ENCODE measurements around the gene ISL1. TPM values are rescaled to one million over a fixed set of nuclear protein-coding genes. Genes with fewer than 3 reads are reported as not detected.

ISL1 gene
- total RNA-seq, 1 experiment from 2014 or later, result 0.10 TPM

- no peak for DNase-seq
- Histone ChIP-seq H3K27me3 (ENCODE audit: control insufficient read depth, insufficient read depth, low read length) (peaks cover 95% of the 10 kb centered on the region), H3K4me3 (ENCODE audit: insufficient read depth, low read depth, low read length) (no peak overlapping the region), H3K36me3 (replicated peaks; ENCODE audit: control insufficient read depth, insufficient read depth, low read length) (no peaks in the 10 kb centered on the region)
Observed at GRCh38 chr5:51380603-51381207, 2.5 kb upstream of the ISL1 start.

GRCh38 chr5:51381761-51382474 is 1.3 kb upstream of the ISL1 start:
- H3K27me3 ChIP-seq (ENCODE audit: control insufficient read depth, insufficient read depth, low read length), result peaks cover 95% of the 10 kb centered on the region
- DNase-seq, result no peak
- H3K36me3 ChIP-seq (replicated peaks; ENCODE audit: control insufficient read depth, insufficient read depth, low read length), result no peaks in the 10 kb centered on the region
- H3K4me3 ChIP-seq (ENCODE audit: insufficient read depth, low read depth, low read length), result no peak overlapping the region

- peaks cover 95% of the 10 kb centered on the region for H3K27me3 ChIP-seq (ENCODE audit: control insufficient read depth, insufficient read depth, low read length)
- H3K36me3 ChIP-seq (replicated peaks; ENCODE audit: control insufficient read depth, insufficient read depth, low read length), result no peaks in the 10 kb centered on the region
- DNase-seq, result no peak
- H3K4me3 ChIP-seq (ENCODE audit: insufficient read depth, low read depth, low read length), result peak overlapping the region; percentile 57
Observed at GRCh38 chr5:51382521-51383130, 622 bp upstream of the ISL1 start.

- no peak overlapping the region for H3K4me3 ChIP-seq (ENCODE audit: insufficient read depth, low read depth, low read length)
- H3K36me3 ChIP-seq (replicated peaks; ENCODE audit: control insufficient read depth, insufficient read depth, low read length), result no peaks in the 10 kb centered on the region
- DNase-seq, result no peak
- peaks cover 97% of the 10 kb centered on the region for H3K27me3 ChIP-seq (ENCODE audit: control insufficient read depth, insufficient read depth, low read length)
Observed at GRCh38 chr5:51384281-51384840, 1.1 kb downstream of the ISL1 start.

- Histone ChIP-seq H3K36me3 (replicated peaks; ENCODE audit: control insufficient read depth, insufficient read depth, low read length) (no peaks in the 10 kb centered on the region), H3K4me3 (ENCODE audit: insufficient read depth, low read depth, low read length) (no peak overlapping the region), H3K27me3 (ENCODE audit: control insufficient read depth, insufficient read depth, low read length) (peaks cover 97% of the 10 kb centered on the region)
- no peak for DNase-seq
Observed at GRCh38 chr5:51385216-51385615, 2.0 kb downstream of the ISL1 start.

- no peaks in the 10 kb centered on the region for H3K36me3 ChIP-seq (replicated peaks; ENCODE audit: control insufficient read depth, insufficient read depth, low read length)
- peak; percentile 59 for DNase-seq
- peaks cover 97% of the 10 kb centered on the region for H3K27me3 ChIP-seq (ENCODE audit: control insufficient read depth, insufficient read depth, low read length)
- H3K4me3 ChIP-seq (ENCODE audit: insufficient read depth, low read depth, low read length), result peak overlapping the region; percentile 38
Observed at GRCh38 chr5:51386916-51387883, 4.0 kb downstream of the ISL1 start.

- H3K36me3 ChIP-seq (replicated peaks; ENCODE audit: control insufficient read depth, insufficient read depth, low read length), result no peaks in the 10 kb centered on the region
- peak overlapping the region; percentile 38 for H3K4me3 ChIP-seq (ENCODE audit: insufficient read depth, low read depth, low read length)
- peaks cover 97% of the 10 kb centered on the region for H3K27me3 ChIP-seq (ENCODE audit: control insufficient read depth, insufficient read depth, low read length)
- peak; percentile 74 for DNase-seq
Observed at GRCh38 chr5:51387884-51388275, 4.6 kb downstream of the ISL1 start.

GRCh38 chr5:51388488-51389287 is 5.4 kb downstream of the ISL1 start:
- DNase-seq, result no peak
- no peak overlapping the region for H3K4me3 ChIP-seq (ENCODE audit: insufficient read depth, low read depth, low read length)
- peaks cover 99% of the 10 kb centered on the region for H3K27me3 ChIP-seq (ENCODE audit: control insufficient read depth, insufficient read depth, low read length)
- no peaks in the 10 kb centered on the region for H3K36me3 ChIP-seq (replicated peaks; ENCODE audit: control insufficient read depth, insufficient read depth, low read length)

- Histone ChIP-seq H3K4me3 (ENCODE audit: insufficient read depth, low read depth, low read length) (peak overlapping the region; percentile 34), H3K36me3 (replicated peaks; ENCODE audit: control insufficient read depth, insufficient read depth, low read length) (no peaks in the 10 kb centered on the region), H3K27me3 (ENCODE audit: control insufficient read depth, insufficient read depth, low read length) (peaks cover 100% of the 10 kb centered on the region)
- peak; percentile 57 for DNase-seq
Observed at GRCh38 chr5:51389288-51389576, 6.0 kb downstream of the ISL1 start.

GRCh38 chr5:51389577-51390463 is 6.6 kb downstream of the ISL1 start:
- Histone ChIP-seq H3K36me3 (replicated peaks; ENCODE audit: control insufficient read depth, insufficient read depth, low read length) (no peaks in the 10 kb centered on the region), H3K27me3 (ENCODE audit: control insufficient read depth, insufficient read depth, low read length) (peaks cover 98% of the 10 kb centered on the region), H3K4me3 (ENCODE audit: insufficient read depth, low read depth, low read length) (peak overlapping the region; percentile 34)
- DNase-seq, result peak; percentile 75

GRCh38 chr5:51391175-51391574 is 7.9 kb downstream of the ISL1 start:
- Histone ChIP-seq H3K27me3 (ENCODE audit: control insufficient read depth, insufficient read depth, low read length) (peaks cover 98% of the 10 kb centered on the region), H3K36me3 (replicated peaks; ENCODE audit: control insufficient read depth, insufficient read depth, low read length) (no peaks in the 10 kb centered on the region), H3K4me3 (ENCODE audit: insufficient read depth, low read depth, low read length) (no peak overlapping the region)
- no peak for DNase-seq

GRCh38 chr5:51392689-51393199 is 9.5 kb downstream of the ISL1 start:
- Histone ChIP-seq H3K36me3 (replicated peaks; ENCODE audit: control insufficient read depth, insufficient read depth, low read length) (no peaks in the 10 kb centered on the region), H3K4me3 (ENCODE audit: insufficient read depth, low read depth, low read length) (no peak overlapping the region), H3K27me3 (ENCODE audit: control insufficient read depth, insufficient read depth, low read length) (peaks cover 98% of the 10 kb centered on the region)
- DNase-seq, result peak; percentile 57

- Histone ChIP-seq H3K4me3 (ENCODE audit: insufficient read depth, low read depth, low read length) (no peak overlapping the region), H3K36me3 (replicated peaks; ENCODE audit: control insufficient read depth, insufficient read depth, low read length) (no peaks in the 10 kb centered on the region), H3K27me3 (ENCODE audit: control insufficient read depth, insufficient read depth, low read length) (peaks cover 98% of the 10 kb centered on the region)
- DNase-seq, result no peak
Observed at GRCh38 chr5:51394609-51395008, 11.4 kb downstream of the ISL1 start.
